Measurements from ENCODE around the gene ZHX3.
A peak's percentile ranks its signal among the peaks of the same experiment; 100 is the strongest.
"Not testable (repeated sequence)": the region's sequence is repeated elsewhere in the genome, so short reads cannot be mapped to it uniquely, and the experiment has no call there.

ZHX3 gene

GRCh38 chr20:41330343-41330720 is 12.8 kb upstream of the ZHX3 start:
- no peak for DNase-seq

GRCh38 chr20:41329435-41330342 is 12.2 kb upstream of the ZHX3 start:
- peak; percentile 35 to 54 for DNase-seq

GRCh38 chr20:41327178-41327577 is 9.6 kb upstream of the ZHX3 start:
- DNase-seq: no peak

DNA sequence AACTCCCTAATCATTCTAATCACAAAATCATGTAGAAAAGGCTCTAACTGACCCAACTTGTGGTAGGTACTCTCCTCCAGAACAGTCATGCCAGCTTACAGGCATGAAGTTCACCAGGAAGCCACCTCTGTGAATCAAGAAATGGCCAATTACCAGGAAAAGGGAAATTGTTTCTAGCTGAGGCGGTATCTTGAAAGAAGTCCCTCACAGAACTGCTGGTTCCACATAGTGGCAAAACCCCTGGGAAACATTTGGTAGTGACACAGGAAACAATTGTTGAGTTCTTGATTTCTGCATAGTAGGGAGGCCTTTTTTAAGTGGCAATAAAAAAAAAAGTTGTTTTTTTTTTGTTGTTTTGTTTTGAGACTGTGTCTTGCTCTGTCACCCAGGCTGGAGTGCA is 3.4 kb upstream of the ZHX3 start:
- no peak for DNase-seq

DNA sequence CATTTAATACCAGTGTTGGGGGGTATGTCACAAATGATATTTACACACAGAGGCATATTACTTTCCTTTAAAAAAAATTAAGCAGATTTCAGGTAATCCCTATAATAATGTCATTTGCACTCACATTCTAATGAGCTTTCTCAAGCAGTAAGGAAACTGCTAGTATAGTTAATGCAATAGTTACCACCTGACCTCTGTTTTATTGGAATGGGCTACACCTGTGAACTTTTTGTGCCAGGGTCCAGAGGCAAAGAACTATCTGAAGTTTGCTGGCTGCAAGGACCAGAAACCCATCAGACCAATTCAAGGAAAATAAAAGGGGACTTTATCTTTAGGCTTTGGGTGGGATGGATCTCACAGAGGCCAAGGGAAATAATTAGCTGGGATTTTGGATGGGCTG is 2.9 kb upstream of the ZHX3 start:
- no peak for DNase-seq

GRCh38 chr20:41318271-41318649 is 729 bp upstream of the ZHX3 start:
- no peak for DNase-seq

- DNase-seq: peak; percentile 71 to 79
Measured at GRCh38 chr20:41316602-41317545, 657 bp downstream of the ZHX3 start.

DNA sequence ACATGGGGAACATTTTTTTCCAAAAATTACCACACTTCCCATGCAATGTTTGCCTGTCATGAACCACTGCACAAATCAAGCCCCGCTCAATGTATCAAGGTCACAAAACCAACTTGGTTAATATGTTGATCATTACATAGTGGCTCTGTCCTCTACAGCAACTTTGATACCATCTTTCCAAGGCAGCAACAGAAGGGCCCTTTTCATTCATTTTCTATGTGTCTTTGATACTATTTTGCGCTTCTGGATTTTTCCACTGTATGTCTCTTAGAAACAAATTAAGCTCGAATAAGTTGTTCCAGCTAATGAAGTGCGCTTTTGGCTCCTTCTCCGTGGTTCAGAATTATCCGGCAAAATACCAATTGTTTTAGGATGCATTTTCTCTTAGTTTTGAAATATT is 1.5 kb downstream of the ZHX3 start:
- no peak for DNase-seq

GRCh38 chr20:41314386-41314785 is 3.1 kb downstream of the ZHX3 start:
- DNase-seq: no peak

GRCh38 chr20:41312009-41312408 is 5.5 kb downstream of the ZHX3 start:
- not testable (repeated sequence) for DNase-seq

DNA sequence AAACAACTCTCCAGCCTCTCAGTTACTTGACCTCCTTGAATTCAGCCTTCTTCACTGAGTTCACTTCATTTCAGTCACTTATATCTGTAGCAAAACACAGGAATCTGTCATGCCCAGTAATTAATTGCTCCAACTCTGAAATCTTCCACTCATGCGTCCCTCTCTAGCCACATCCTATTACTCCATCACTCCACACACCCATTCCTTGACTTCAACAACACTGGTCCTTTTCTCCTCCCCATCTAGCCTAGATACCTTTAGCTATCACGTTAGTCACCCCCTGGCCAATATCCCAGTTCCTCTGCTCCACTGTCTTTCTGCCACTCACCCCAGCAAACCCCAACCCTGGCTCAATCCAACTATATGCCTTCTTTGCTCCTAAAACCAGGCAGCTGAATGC is 7.7 kb downstream of the ZHX3 start:
- DNase-seq: no peak

GRCh38 chr20:41308726-41309413 is 8.7 kb downstream of the ZHX3 start:
- DNase-seq: no peak

DNA sequence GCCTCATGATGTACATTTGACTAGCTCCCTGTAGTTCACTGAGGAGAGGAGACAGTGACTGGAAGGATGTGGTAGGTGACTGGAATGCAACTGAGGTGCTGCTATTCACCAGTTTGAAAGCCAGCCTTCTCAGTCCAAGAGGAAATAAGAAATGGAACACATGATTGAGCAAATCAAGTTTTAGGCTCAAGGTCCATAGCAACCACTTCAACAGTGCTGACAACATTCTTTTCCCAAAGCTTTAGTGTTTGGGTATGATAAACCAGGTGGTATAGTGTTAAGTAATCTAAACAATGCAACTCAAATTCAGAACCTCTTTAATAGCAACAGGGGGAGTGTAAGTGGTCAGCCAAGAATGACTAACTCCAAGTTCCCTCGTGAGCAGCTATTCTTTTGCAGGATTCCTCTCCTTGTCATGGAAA is 9.2 kb downstream of the ZHX3 start:
- no peak for DNase-seq

DNA sequence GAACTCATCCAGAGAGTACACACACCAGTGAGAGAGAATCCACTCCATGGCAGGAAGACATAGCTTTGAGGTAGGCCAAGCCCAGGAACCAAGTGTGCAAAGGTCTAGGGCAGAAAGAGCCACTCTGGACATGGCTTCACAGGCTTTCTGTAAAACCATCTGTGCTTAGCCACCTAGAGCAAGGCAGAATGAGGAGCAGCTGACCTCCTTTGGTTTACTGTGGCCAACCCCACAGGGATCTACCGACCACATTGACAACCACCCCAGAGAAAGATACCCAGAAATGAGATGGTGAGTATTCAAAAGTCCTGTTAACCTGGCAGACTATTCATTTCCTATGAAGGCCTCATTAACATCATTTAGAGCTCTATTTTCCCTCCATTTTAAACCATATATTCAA is 10.5 kb downstream of the ZHX3 start:
- DNase-seq: no peak

GRCh38 chr20:41306061-41306727 is 11.3 kb downstream of the ZHX3 start:
- no peak for DNase-seq

GRCh38 chr20:41304424-41305079 is 13.0 kb downstream of the ZHX3 start:
- no peak for DNase-seq

GRCh38 chr20:41304002-41304401 is 13.5 kb downstream of the ZHX3 start:
- DNase-seq: no peak

DNA sequence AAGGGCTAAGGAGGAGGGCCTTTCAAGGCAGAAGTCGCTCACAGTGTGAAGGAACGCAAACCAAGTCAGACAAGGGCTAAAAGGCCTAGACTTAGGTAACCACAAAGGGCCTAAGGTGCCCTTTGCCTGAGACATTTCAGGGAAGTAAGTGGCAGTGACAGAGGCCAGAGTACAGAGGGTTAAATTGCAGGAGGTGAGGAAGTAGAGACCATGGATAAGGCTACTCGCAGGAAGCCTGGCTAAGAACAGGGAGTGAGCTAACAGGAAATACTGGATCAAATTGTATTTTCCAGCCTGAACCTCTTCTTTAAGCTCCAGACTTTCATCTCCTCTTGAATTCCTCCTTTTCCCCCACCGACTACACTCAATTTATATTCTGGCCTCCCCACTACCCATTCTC is 16.6 kb downstream of the ZHX3 start:
- DNase-seq: no peak

DNA sequence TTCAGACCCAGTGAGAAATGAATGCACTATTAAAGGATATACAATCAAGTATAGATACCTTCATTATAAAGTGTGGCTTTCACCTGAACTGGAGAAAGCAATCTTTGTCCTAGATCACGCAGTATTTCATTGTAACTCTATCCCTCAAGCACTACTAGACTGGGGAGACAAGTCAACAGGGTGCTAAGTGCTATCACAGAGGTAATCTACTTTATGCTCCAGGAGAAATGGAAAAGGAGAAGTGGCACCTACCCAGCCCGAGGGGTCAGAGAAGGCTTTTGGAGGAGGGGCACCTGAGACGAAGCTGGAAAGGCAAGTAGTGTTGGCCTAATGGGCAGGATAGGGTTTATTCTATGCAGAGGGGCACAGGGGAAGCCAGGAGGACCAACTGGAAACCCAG is 17.1 kb downstream of the ZHX3 start:
- DNase-seq: no peak

- no peak for DNase-seq
Measured at GRCh38 chr20:41299899-41300298, 17.6 kb downstream of the ZHX3 start.

GRCh38 chr20:41293269-41294037 is 24.1 kb downstream of the ZHX3 start:
- DNase-seq: no peak
